Prostate gland (tissue), 2 donors: Measurements from ENCODE around the gene CACNA1H. TPM values are rescaled to one million over a fixed set of nuclear protein-coding genes. Genes with fewer than 3 reads are reported as not detected.
A peak's percentile ranks its signal among the peaks of the same experiment; 100 is the strongest.
"Not testable (repeated sequence)": the region's sequence is repeated elsewhere in the genome, so short reads cannot be mapped to it uniquely, and the experiment has no call there.

Source experiments
- DNase-seq: peaks from one replicate; pipeline ENCODE4 v3.0.0-alpha.2; 2019; ENCODE audit warnings: low spot score
- H3K27ac ChIP-seq, 2 donors: fragments of 200-600 bp; sonication (generic); 2 replicates each; pipeline ENCODE4 v1.5.1; 2017 to 2019
- H3K27me3 ChIP-seq: fragments of 200-600 bp; sonication (generic); replicated peaks from 2 replicates; pipeline ENCODE4 v1.5.1; 2019; ENCODE audit not compliant: insufficient read depth
- H3K36me3 ChIP-seq, 2 donors: fragments of 200-600 bp; sonication (generic); 1 replicate in 1 of 2; 2 replicates in 1 of 2; pipeline versions ENCODE4 v1.5.1 to v1.8.1; 2017 to 2019
- H3K4me1 ChIP-seq: fragments of 200-600 bp; sonication (generic); replicated peaks from 2 replicates; pipeline ENCODE4 v1.5.1; 2019
- H3K4me3 ChIP-seq, 2 donors: fragments of 200-600 bp; sonication (generic); 2 replicates each; pipeline ENCODE4 v1.5.1; 2017 to 2019
- H3K9me3 ChIP-seq: fragments of 200-600 bp; sonication (generic); 2 replicates; pipeline ENCODE4 v1.5.1; 2017
- CTCF ChIP-seq, 4 experiments: fragments of 200-600 bp in 2 of 4; fragments of 450-650 bp in 2 of 4; sonication (generic) in 2 of 4; IDR thresholded peaks; 1 replicate in 3 of 4; 2 replicates in 1 of 4; pipeline ENCODE4 v1.5.1; 2016 to 2019; ENCODE audit warnings: antibody characterized with exemption in 4 of 4, mild to moderate bottlenecking in 2 of 4, moderate library complexity in 2 of 4
- POLR2A ChIP-seq: fragments of 450-650 bp; IDR thresholded peaks from one replicate; pipeline ENCODE4 v1.6.1; 2016; ENCODE audit warnings: antibody characterized with exemption, mild to moderate bottlenecking
- POLR2AphosphoS5 ChIP-seq: sonication (generic); formaldehyde crosslinking; IDR thresholded peaks from one replicate; pipeline ENCODE4 v1.6.1; 2017; ENCODE audit warnings: antibody characterized with exemption
- WGBS: methylation state at CpG from one replicate; pipeline ENCODE4 v1.1.5; 2018; 5-methylcytosine and 5-hydroxymethylcytosine counted together
- intact Hi-C: fragments of 100-400 bp; cut with DNase I; formaldehyde crosslinking; loops from one replicate; pipeline ENCODE4 v1.14.2; 2022
- total RNA-seq, 2 donors: library from RNA; depleted of rRNA; stranded (reverse); fragments of >200 nt; gene quantifications; one replicate each; pipeline ENCODE4 v1.1.0, GENCODE V29; 2016

Gene CACNA1H
- total RNA-seq, 2 donors from 2014 or later: 32.5 to 111 TPM

GRCh38 chr16:1188432-1189189 is 35.7 kb downstream of the CACNA1H start:
- H3K27ac ChIP-seq: no peak overlapping the region
- 52% methylated on average over 28 of the region's 32 CpGs for WGBS
- no peaks in the 10 kb centered on the region for H3K4me1 ChIP-seq
- TF ChIP-seq POLR2A (no peak), POLR2AphosphoS5 (no peak), CTCF (IDR thresholded peaks at IDR 0.05) (peak in 1 of 4 experiments; percentile 9)
- no peak overlapping the region for H3K4me3 ChIP-seq
- H3K36me3 ChIP-seq: no peaks in the 10 kb centered on the region
- no peaks in the 10 kb centered on the region for H3K27me3 ChIP-seq
- intact Hi-C loops: no loop called here
- peak; percentile 32 for DNase-seq
- H3K9me3 ChIP-seq: no peaks in the 10 kb centered on the region

- no peaks in the 10 kb centered on the region for H3K27me3 ChIP-seq
- intact Hi-C loops: no loop called here
- H3K27ac ChIP-seq: no peak overlapping the region
- no peaks in the 10 kb centered on the region for H3K36me3 ChIP-seq
- H3K4me1 ChIP-seq: no peaks in the 10 kb centered on the region
- WGBS: 69% methylated on average over 7 of the region's 7 CpGs
- DNase-seq: no peak
- TF ChIP-seq POLR2A: no peak
- TF ChIP-seq POLR2AphosphoS5: no peak
- no peak for TF ChIP-seq CTCF (IDR thresholded peaks at IDR 0.05)
- H3K4me3 ChIP-seq: no peak overlapping the region
- no peaks in the 10 kb centered on the region for H3K9me3 ChIP-seq
Measured at GRCh38 chr16:1189455-1189854, 36.5 kb downstream of the CACNA1H start.

GRCh38 chr16:1190789-1191188 is 37.9 kb downstream of the CACNA1H start:
- intact Hi-C loops, H3K4me3 ChIP-seq, DNase-seq, H3K36me3 ChIP-seq, H3K4me1 ChIP-seq, H3K27me3 ChIP-seq, H3K27ac ChIP-seq, H3K9me3 ChIP-seq: not testable (repeated sequence)
- 92% methylated on average over 9 of the region's 11 CpGs for WGBS

- H3K27ac ChIP-seq: peak overlapping the region in 1 of 2 donors; percentile 14
- no peak for DNase-seq
- H3K4me3 ChIP-seq: no peak overlapping the region
- H3K4me1 ChIP-seq: no peaks in the 10 kb centered on the region
- H3K9me3 ChIP-seq: no peaks in the 10 kb centered on the region
- no peak for TF ChIP-seq POLR2A
- TF ChIP-seq CTCF (IDR thresholded peaks at IDR 0.05): no peak
- no peak for TF ChIP-seq POLR2AphosphoS5
- intact Hi-C loops: loop anchor here (1.0 kb wide), 1 partner anchor 86 kb away; no protein-coding TSS in a partner anchor
- H3K27me3 ChIP-seq: no peaks in the 10 kb centered on the region
- WGBS: 75% methylated on average over 9 of the region's 9 CpGs
- no peaks in the 10 kb centered on the region for H3K36me3 ChIP-seq
Measured at GRCh38 chr16:1192384-1193073, 39.6 kb downstream of the CACNA1H start.

- Histone ChIP-seq H3K27ac (no peak overlapping the region), H3K4me3 (no peak overlapping the region), H3K4me1 (no peaks in the 10 kb centered on the region), H3K9me3 (no peaks in the 10 kb centered on the region), H3K36me3 (no peaks in the 10 kb centered on the region), H3K27me3 (no peaks in the 10 kb centered on the region)
- TF ChIP-seq CTCF (IDR thresholded peaks at IDR 0.05) (no peak), POLR2A (no peak), POLR2AphosphoS5 (no peak)
- WGBS: 61% methylated on average over 30 of the region's 30 CpGs
- intact Hi-C loops: loop anchor here (1.0 kb wide), 1 partner anchor 87 kb away; no protein-coding TSS in a partner anchor
- DNase-seq: no peak
Measured at GRCh38 chr16:1193143-1193824, 40.4 kb downstream of the CACNA1H start.
